ENCODE measurements around the gene PSME1. TPM values are rescaled to one million over a fixed set of nuclear protein-coding genes. Genes with fewer than 3 reads are reported as not detected.

PSME1 gene
- total and polyA plus RNA-seq, 2 of the 13 experiments (the other 11 are each of a cell fraction or from before 2014, with no cell fraction given): 159 to 608 TPM

DNA sequence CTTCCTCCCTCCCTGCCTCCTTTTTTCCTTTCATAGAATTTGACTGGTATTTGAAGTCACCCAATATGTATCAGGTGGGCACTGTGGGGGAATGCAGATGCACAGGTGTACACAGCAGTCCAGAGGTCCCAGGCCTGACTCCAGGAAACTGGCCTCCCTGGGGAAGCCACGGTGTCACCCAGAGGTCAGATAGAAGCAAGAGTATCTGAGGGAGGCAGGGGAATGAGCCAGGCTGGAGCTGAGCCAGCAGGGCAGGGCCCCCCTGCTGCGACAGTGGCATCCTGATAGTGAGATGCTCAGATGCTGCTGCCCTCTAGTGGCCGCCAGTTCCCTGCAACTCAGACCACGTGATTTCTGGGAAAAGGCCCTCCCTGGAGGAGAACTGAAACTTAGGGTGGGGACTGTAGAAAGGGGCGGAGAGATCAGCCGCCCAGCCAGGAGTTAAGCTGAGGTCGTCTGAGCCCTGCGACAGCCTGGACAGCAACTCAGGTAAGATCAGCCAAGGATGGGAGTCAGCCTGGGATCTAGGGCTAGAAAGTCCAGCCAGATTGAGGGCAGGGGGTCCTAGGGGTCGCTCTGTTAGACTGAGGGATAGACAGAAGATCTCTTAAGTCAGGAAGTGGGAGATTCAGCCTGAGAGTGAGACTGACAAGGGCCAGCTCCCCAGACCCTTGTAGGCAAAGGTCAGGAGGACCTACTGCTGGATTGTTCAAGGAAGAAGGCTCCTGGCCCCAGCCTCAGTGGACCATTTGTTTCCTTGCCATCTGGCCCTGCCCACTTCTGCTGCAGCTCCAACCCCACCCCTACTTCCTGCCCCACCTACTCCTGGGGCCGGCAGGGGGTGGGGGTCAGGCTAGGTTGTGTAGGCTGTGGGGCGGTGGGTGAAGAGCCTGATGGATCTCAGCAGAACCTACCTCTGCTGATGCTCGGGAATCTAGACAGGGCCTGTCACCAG is 25.1 kb downstream of the PSME1 start, which contains the start of gene IRF9 (continued):
- peak; percentile 89; the same call in 1 of the 2 replicates for TF ChIP-seq MAF1 (CRISPR knock-in tag; IDR thresholded peaks at IDR 0.05; ENCODE audit: borderline replicate concordance)
- peak; percentile 92 for TF ChIP-seq ZNF639 (CRISPR knock-in tag; conservative IDR thresholded peaks at IDR 0.05)
- TF ChIP-seq, protein P1, sequence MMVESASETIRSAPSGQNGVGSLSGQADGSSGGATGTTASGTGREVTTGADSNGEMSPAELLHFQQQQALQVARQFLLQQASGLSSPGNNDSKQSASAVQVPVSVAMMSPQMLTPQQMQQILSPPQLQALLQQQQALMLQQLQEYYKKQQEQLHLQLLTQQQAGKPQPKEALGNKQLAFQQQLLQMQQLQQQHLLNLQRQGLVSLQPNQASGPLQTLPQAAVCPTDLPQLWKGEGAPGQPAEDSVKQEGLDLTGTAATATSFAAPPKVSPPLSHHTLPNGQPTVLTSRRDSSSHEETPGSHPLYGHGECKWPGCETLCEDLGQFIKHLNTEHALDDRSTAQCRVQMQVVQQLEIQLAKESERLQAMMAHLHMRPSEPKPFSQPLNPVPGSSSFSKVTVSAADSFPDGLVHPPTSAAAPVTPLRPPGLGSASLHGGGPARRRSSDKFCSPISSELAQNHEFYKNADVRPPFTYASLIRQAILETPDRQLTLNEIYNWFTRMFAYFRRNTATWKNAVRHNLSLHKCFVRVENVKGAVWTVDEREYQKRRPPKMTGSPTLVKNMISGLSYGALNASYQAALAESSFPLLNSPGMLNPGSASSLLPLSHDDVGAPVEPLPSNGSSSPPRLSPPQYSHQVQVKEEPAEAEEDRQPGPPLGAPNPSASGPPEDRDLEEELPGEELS (CRISPR knock-in tag; IDR thresholded peaks at IDR 0.05): peak; percentile 94
- TF ChIP-seq ZNF678 (CRISPR knock-in tag; IDR thresholded peaks at IDR 0.05): no peak
- TF ChIP-seq RBM22 (optimal IDR thresholded peaks at IDR 0.05; ENCODE audit: low read length): peak; percentile 99
- 0 out of 2 replicates have a peak, but pooled peaks have one; percentile 50 for TF ChIP-seq SNAI1 (CRISPR knock-in tag; IDR thresholded peaks at IDR 0.05; ENCODE audit: borderline replicate concordance)
- TF ChIP-seq, protein P2, sequence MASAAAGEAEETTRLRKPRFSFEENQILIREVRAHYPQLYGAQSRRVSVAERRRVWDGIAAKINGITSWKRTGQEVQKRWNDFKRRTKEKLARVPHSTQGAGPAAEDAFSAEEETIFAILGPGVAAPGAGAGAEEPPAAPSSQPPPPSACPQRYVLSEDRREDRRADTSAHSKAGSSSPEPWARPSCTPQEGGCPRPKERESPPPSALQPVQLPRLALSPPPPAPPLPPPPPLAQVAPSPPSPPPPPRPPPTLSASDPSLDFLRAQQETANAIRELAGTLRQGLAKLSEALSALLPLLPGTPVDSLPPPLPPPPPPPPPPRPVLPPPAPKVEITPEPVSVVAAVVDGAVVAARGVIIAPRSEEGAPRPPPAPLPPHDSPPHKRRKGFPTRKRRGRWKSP (CRISPR knock-in tag; IDR thresholded peaks at IDR 0.05): peak; percentile 98
- peak; percentile 94; the same call in 1 of the 2 replicates for TF ChIP-seq RFXAP (CRISPR knock-in tag; IDR thresholded peaks at IDR 0.05; ENCODE audit: borderline replicate concordance)
- TF ChIP-seq ZNF605 (CRISPR knock-in tag; IDR thresholded peaks at IDR 0.05): peak; percentile 99
- TF ChIP-seq THAP8 (CRISPR knock-in tag; IDR thresholded peaks at IDR 0.05; ENCODE audit: borderline replicate concordance): no peak
- peak; percentile 95 for TF ChIP-seq ZNF142 (CRISPR knock-in tag; IDR thresholded peaks at IDR 0.05)
- no peak for TF ChIP-seq NONO (IDR thresholded peaks at IDR 0.05)
- TF ChIP-seq NONO (CRISPR knock-in tag; conservative IDR thresholded peaks at IDR 0.05): peak; percentile 100
- peak; percentile 99 for TF ChIP-seq HOMEZ (CRISPR knock-in tag; IDR thresholded peaks at IDR 0.05; ENCODE audit: low read depth)
- 0 out of 2 replicates have a peak, but pooled peaks have one; percentile 25 for TF ChIP-seq ISX (CRISPR knock-in tag; conservative IDR thresholded peaks at IDR 0.05)

Data from HepG2 (cell line).